Inferior parietal cortex (tissue), 1 donor: ENCODE data around the gene DLG2.

ENCODE experiments used
- DNase-seq: peaks from one replicate; pipeline ENCODE4 v3.0.0-alpha.2; 2016; ENCODE audit errors: extremely low spot score

Gene DLG2

GRCh38 chr11:83862033-83862432, 1765.1 kb downstream of the DLG2 start:
- no peak for DNase-seq

- no peak for DNase-seq
These were observed 1768.5 kb downstream of the DLG2 start for GRCh38 chr11:83858694-83859093.

GRCh38 chr11:83855237-83855636, 1771.9 kb downstream of the DLG2 start:
- no peak for DNase-seq

GRCh38 chr11:83852775-83853442, 1774.2 kb downstream of the DLG2 start:
- DNase-seq, result no peak

GRCh38 chr11:83852012-83852411, 1775.1 kb downstream of the DLG2 start:
- DNase-seq, result no peak

- no peak for DNase-seq
These were observed 1779.6 kb downstream of the DLG2 start for GRCh38 chr11:83847467-83848034.

- DNase-seq, result no peak
These were observed 1781.3 kb downstream of the DLG2 start for GRCh38 chr11:83845797-83846196.

- no peak for DNase-seq
These were observed 1786.8 kb downstream of the DLG2 start for GRCh38 chr11:83840326-83840725.

- DNase-seq, result peak; percentile 75
These were observed 1790.1 kb downstream of the DLG2 start for GRCh38 chr11:83836883-83837654.

GRCh38 chr11:83836065-83836464, 1791.1 kb downstream of the DLG2 start:
- DNase-seq, result no peak

GRCh38 chr11:83835423-83835822, 1791.7 kb downstream of the DLG2 start:
- DNase-seq, result peak; percentile 57

GRCh38 chr11:83831929-83832328, 1795.2 kb downstream of the DLG2 start:
- DNase-seq, result no peak

GRCh38 chr11:83827940-83828554, 1799.1 kb downstream of the DLG2 start:
- DNase-seq, result peak; percentile 78

- DNase-seq, result no peak
These were observed 1799.6 kb downstream of the DLG2 start for GRCh38 chr11:83827520-83827919.

- no peak for DNase-seq
These were observed 1801.1 kb downstream of the DLG2 start for GRCh38 chr11:83826078-83826477.

GRCh38 chr11:83823461-83824025, 1803.6 kb downstream of the DLG2 start:
- no peak for DNase-seq

GRCh38 chr11:83819931-83820549, 1807.1 kb downstream of the DLG2 start:
- DNase-seq, result peak; percentile 87

GRCh38 chr11:83818349-83818748, 1808.8 kb downstream of the DLG2 start:
- DNase-seq, result no peak

- DNase-seq, result peak; percentile 68
These were observed 1810.5 kb downstream of the DLG2 start for GRCh38 chr11:83816572-83817187.

GRCh38 chr11:83815736-83816135, 1811.4 kb downstream of the DLG2 start:
- DNase-seq, result no peak

GRCh38 chr11:83813296-83813695, 1813.8 kb downstream of the DLG2 start:
- DNase-seq, result no peak
